ENCODE measurements around the gene FBXW12. TPM values are rescaled to one million over a fixed set of nuclear protein-coding genes. Genes with fewer than 3 reads are reported as not detected.

The FBXW12 gene
- total and polyA plus RNA-seq, 2 experiments from 2014 or later, result not detected

DNA sequence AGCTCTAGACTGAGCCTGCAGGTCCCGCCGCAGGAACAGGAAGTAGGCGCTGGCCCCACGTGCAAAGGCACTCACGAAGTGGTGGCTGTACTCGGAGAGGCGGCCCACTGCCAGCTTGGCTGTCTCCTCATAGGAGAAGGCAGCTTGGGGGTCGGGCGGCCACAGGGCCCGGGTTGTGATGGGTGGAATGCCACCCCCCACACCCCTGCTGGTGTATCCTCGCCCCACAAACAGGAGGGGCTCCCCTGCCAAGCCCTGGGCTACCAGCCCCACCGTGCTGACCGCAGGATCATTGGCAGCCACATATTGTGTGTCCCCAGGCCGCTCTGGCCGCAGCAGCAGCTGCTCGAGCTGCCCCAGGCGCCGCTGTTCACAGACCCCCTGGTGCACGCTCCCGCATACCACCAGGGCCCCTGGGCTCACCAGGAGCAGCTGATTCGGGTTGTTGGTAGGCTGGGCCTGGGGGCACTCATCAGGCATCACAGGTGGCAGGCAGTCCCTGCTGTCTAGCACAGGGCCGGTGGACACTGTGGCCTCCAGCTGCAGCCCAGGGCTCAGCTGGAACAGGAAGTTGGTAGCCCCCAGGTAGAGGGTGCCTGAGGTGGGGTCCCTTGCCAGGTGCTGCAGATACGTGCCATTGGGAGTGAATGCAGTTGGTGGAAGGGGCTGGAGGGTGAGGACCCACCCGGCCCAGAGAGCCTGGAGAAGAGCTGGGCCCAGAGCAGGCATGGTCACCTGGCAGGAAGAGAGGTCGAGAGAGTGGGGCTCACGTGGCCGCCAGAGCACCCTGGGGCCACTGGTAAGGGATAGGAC, 52.1 kb downstream of the FBXW12 start:
- Histone ChIP-seq H3K27ac (no peak overlapping the region), H3K9me3 (ENCODE audit: low read depth) (no peaks in the 10 kb centered on the region), H3K9me2 (replicated peaks; ENCODE audit: insufficient read depth) (no peaks in the 10 kb centered on the region), H3K27me3 (no peaks in the 10 kb centered on the region), H3K4me1 (ENCODE audit: insufficient read depth) (peaks cover 34% of the 10 kb centered on the region), H3K79me2 (peaks cover 76% of the 10 kb centered on the region), H3K36me3 (replicated peaks; ENCODE audit: insufficient read depth, low read depth) (no peaks in the 10 kb centered on the region), H4K20me1 (ENCODE audit: insufficient read depth, poor library complexity, severe bottlenecking) (peaks cover 49% of the 10 kb centered on the region), H2AFZ (no peak overlapping the region), H3K4me2 (no peak overlapping the region), H3K4me3 (no peak overlapping the region)
- DNase-seq (ENCODE audit: low spot score), result no peak
- TF ChIP-seq EZH2 (IDR thresholded peaks at IDR 0.05; ENCODE audit: borderline replicate concordance) (no peak), EZH2phosphoT487 (IDR thresholded peaks at IDR 0.05; ENCODE audit: low read depth, severe bottlenecking, unreplicated experiment) (no peak)
- TF ChIP-seq, protein P1, sequence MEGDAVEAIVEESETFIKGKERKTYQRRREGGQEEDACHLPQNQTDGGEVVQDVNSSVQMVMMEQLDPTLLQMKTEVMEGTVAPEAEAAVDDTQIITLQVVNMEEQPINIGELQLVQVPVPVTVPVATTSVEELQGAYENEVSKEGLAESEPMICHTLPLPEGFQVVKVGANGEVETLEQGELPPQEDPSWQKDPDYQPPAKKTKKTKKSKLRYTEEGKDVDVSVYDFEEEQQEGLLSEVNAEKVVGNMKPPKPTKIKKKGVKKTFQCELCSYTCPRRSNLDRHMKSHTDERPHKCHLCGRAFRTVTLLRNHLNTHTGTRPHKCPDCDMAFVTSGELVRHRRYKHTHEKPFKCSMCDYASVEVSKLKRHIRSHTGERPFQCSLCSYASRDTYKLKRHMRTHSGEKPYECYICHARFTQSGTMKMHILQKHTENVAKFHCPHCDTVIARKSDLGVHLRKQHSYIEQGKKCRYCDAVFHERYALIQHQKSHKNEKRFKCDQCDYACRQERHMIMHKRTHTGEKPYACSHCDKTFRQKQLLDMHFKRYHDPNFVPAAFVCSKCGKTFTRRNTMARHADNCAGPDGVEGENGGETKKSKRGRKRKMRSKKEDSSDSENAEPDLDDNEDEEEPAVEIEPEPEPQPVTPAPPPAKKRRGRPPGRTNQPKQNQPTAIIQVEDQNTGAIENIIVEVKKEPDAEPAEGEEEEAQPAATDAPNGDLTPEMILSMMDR (IDR thresholded peaks at IDR 0.05; ENCODE audit: poor library complexity), result no peak
- whole genome bisulfite sequencing (ENCODE audit: low lambda C conversion rate, missing lambda C conversion rate), result 93% methylated on average over 27 of the region's 27 CpGs

DNA sequence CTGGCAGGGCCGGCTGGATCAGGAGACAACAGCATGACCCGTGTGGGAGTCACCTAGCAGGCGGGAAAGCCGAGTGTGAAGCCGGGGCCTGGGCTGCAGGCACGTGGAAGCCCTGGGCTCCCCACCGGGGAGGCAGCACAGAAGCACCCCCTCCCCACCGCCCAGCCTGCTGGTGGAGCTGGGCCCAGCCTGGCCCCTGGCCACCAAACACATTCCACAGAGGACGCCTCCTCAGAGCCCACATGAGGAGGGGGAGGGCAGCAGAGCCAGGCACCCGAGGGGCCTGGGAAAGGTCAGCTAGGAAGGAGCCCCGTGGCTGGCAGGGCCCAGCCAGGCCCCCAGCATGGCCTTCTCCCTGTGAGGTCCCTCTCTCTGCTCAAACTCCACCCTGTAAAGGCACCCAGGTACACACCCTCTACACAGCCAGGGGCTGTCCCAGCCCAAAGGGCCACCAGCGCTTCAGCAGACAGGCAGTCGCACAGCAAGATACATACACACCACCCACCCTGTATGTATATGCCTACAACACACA, 53.3 kb downstream of the FBXW12 start:
- Histone ChIP-seq H3K36me3 (replicated peaks; ENCODE audit: insufficient read depth, low read depth) (no peaks in the 10 kb centered on the region), H3K27ac (peak overlapping the region; percentile 51), H3K4me3 (no peak overlapping the region), H3K27me3 (no peaks in the 10 kb centered on the region), H4K20me1 (ENCODE audit: insufficient read depth, poor library complexity, severe bottlenecking) (peaks cover 49% of the 10 kb centered on the region), H3K79me2 (peaks cover 76% of the 10 kb centered on the region), H3K9me2 (replicated peaks; ENCODE audit: insufficient read depth) (no peaks in the 10 kb centered on the region), H3K9me3 (ENCODE audit: low read depth) (no peaks in the 10 kb centered on the region), H3K4me2 (peak overlapping the region; percentile 97), H2AFZ (no peak overlapping the region), H3K4me1 (ENCODE audit: insufficient read depth) (peaks cover 38% of the 10 kb centered on the region)
- 47% methylated on average over 13 of the region's 13 CpGs for WGBS (ENCODE audit: low lambda C conversion rate, missing lambda C conversion rate)
- TF ChIP-seq EZH2phosphoT487 (IDR thresholded peaks at IDR 0.05; ENCODE audit: low read depth, severe bottlenecking, unreplicated experiment), result no peak
- no peak for TF ChIP-seq EZH2 (IDR thresholded peaks at IDR 0.05; ENCODE audit: borderline replicate concordance)
- TF ChIP-seq, protein P1 (IDR thresholded peaks at IDR 0.05; ENCODE audit: poor library complexity), result no peak
- DNase-seq (ENCODE audit: low spot score), result no peak

DNA sequence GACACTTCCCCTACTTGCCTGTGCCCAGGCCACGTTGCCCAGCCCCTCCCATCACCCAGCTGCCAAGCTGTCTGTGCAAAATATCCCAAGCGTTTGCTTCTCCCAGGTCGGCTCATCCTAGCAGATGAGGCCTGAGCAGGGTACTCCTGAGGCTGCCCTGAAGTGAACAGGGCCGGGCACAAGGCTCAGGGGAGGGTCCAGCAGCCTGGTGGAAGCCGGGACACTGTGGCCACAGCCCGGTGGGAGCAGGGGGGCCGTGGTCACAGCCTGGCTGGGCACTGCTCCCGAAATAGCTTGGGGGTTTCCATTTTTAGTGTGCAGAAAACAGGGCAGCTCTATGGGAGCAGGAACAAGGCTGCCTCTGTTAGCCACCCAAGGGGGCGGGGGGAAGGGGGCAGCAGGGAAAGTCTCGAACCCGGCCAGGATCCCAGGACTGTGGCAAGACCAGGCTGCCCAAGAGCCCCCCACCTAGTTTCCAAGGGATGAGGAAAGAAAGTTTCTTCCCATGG, 54.4 kb downstream of the FBXW12 start:
- Histone ChIP-seq H2AFZ (no peak overlapping the region), H3K4me3 (no peak overlapping the region), H3K4me1 (ENCODE audit: insufficient read depth) (peaks cover 49% of the 10 kb centered on the region)

More for the DNA sequence above, 54.4 kb downstream of the FBXW12 start:
- 82% methylated on average over 10 of the region's 11 CpGs for WGBS (ENCODE audit: low lambda C conversion rate, missing lambda C conversion rate)
- Histone ChIP-seq H3K4me2 (peak overlapping the region; percentile 97), H3K27ac (peak overlapping the region; percentile 2), H3K27me3 (no peaks in the 10 kb centered on the region), H3K79me2 (peaks cover 87% of the 10 kb centered on the region), H3K9me3 (ENCODE audit: low read depth) (no peaks in the 10 kb centered on the region), H3K36me3 (replicated peaks; ENCODE audit: insufficient read depth, low read depth) (no peaks in the 10 kb centered on the region), H3K9me2 (replicated peaks; ENCODE audit: insufficient read depth) (no peaks in the 10 kb centered on the region), H4K20me1 (ENCODE audit: insufficient read depth, poor library complexity, severe bottlenecking) (peaks cover 49% of the 10 kb centered on the region)
- no peak for DNase-seq (ENCODE audit: low spot score)
- TF ChIP-seq EZH2phosphoT487 (IDR thresholded peaks at IDR 0.05; ENCODE audit: low read depth, severe bottlenecking, unreplicated experiment) (no peak), EZH2 (IDR thresholded peaks at IDR 0.05; ENCODE audit: borderline replicate concordance) (no peak)
- TF ChIP-seq, protein P1 (IDR thresholded peaks at IDR 0.05; ENCODE audit: poor library complexity), result no peak
